ENCODE measurements around the gene MID1IP1. TPM values are rescaled to one million over a fixed set of nuclear protein-coding genes. Genes with fewer than 3 reads are reported as not detected.

Gene MID1IP1
- total RNA-seq, 1 donor from 2014 or later = 76.1 TPM

- intact Hi-C loops (cut with DNase I) = no loop called here
- no peaks in the 10 kb centered on the region for H3K36me3 ChIP-seq
- H3K9me3 ChIP-seq = no peaks in the 10 kb centered on the region
- DNase-seq (ENCODE audit: low spot score in 2 of 2) = no peak
- no peak overlapping the region for H3K4me3 ChIP-seq
- no peaks in the 10 kb centered on the region for H3K4me1 ChIP-seq
- TF ChIP-seq CTCF (IDR thresholded peaks at IDR 0.05) = no peak
- no peak overlapping the region for H3K27ac ChIP-seq
- no peaks in the 10 kb centered on the region for H3K27me3 ChIP-seq
These were observed 31.1 kb upstream of the MID1IP1 start for GRCh38 chrX:38770152-38770551.

GRCh38 chrX:38774249-38774648, 27.0 kb upstream of the MID1IP1 start:
- no peak overlapping the region for H3K27ac ChIP-seq
- no peak overlapping the region for H3K4me3 ChIP-seq
- H3K36me3 ChIP-seq = no peaks in the 10 kb centered on the region
- H3K9me3 ChIP-seq = no peaks in the 10 kb centered on the region
- TF ChIP-seq CTCF (IDR thresholded peaks at IDR 0.05) = no peak
- intact Hi-C loops (cut with DNase I) = no loop called here
- no peaks in the 10 kb centered on the region for H3K4me1 ChIP-seq
- no peak for DNase-seq (ENCODE audit: low spot score in 2 of 2)
- no peaks in the 10 kb centered on the region for H3K27me3 ChIP-seq

DNA sequence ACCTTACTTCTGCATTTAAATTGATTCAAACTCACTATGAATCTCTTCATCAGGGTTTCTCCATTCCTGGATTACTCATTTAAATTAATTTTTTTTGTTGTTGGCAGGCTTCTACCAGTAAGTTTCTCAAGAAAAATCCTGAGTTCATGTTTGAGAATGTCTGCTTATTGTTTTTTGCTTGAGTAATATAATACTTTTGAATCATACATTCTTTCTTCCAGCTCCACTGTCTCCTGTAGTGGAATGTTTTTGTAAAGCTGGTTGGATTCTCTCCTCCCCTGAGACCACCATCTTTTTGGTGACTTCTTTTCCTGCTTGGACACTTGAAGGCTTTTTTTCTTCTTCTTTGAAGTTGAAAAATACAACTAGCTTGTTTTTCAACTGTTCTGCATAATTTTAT, 4.3 kb upstream of the MID1IP1 start:
- Histone ChIP-seq H3K36me3 (no peaks in the 10 kb centered on the region), H3K27me3 (no peaks in the 10 kb centered on the region), H3K4me3 (no peak overlapping the region), H3K27ac (no peak overlapping the region), H3K9me3 (no peaks in the 10 kb centered on the region), H3K4me1 (no peaks in the 10 kb centered on the region)
- intact Hi-C loops (cut with DNase I) = no loop called here
- TF ChIP-seq CTCF (IDR thresholded peaks at IDR 0.05) = no peak
- DNase-seq (ENCODE audit: low spot score in 2 of 2) = no peak

DNA sequence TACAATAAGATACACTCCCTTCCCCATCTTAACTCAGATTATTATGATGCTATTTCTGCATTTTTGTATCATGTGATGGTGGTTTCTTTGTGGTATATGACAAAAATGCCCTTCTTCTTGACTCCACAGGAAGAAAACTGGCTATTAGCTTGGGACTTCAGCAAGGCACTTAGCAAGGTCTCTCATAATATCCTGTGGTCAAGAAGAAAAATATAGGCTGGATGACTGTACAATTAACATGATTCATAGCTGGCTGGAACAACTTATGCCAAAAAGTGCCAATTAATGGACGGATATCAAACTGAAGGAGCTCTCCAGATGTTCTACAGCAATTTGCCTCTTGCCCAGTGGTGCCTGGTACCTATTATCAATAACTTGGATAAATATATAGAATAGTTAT, 2.3 kb upstream of the MID1IP1 start:
- no peak overlapping the region for H3K27ac ChIP-seq
- TF ChIP-seq CTCF (IDR thresholded peaks at IDR 0.05) = no peak
- intact Hi-C loops (cut with DNase I) = no loop called here
- DNase-seq (ENCODE audit: low spot score in 2 of 2) = no peak
- no peaks in the 10 kb centered on the region for H3K27me3 ChIP-seq
- no peaks in the 10 kb centered on the region for H3K4me1 ChIP-seq
- H3K4me3 ChIP-seq = no peak overlapping the region
- H3K36me3 ChIP-seq = no peaks in the 10 kb centered on the region
- H3K9me3 ChIP-seq = no peaks in the 10 kb centered on the region

- no peaks in the 10 kb centered on the region for H3K27me3 ChIP-seq
- peak in 1 of 3 experiments; percentile 39 for TF ChIP-seq CTCF (IDR thresholded peaks at IDR 0.05)
- no peak for DNase-seq (ENCODE audit: low spot score in 2 of 2)
- H3K9me3 ChIP-seq = no peaks in the 10 kb centered on the region
- intact Hi-C loops (cut with DNase I) = loop anchor here (2.0 to 10.0 kb wide), 5 partner anchors 131 to 1465 kb away; partner anchors contain the start of gene BCOR
- H3K36me3 ChIP-seq = no peaks in the 10 kb centered on the region
- peak overlapping the region; percentile 4 to 59 for H3K27ac ChIP-seq
- H3K4me3 ChIP-seq = no peak overlapping the region
- H3K4me1 ChIP-seq = no peaks in the 10 kb centered on the region
These were observed 1.2 kb upstream of the MID1IP1 start for GRCh38 chrX:38799995-38800580.

GRCh38 chrX:38803243-38803587, 2.0 kb downstream of the MID1IP1 start:
- H3K27me3 ChIP-seq = no peaks in the 10 kb centered on the region
- TF ChIP-seq CTCF (IDR thresholded peaks at IDR 0.05) = no peak
- intact Hi-C loops (cut with DNase I) = loop anchor here (5.0 to 10.0 kb wide), 4 partner anchors 1209 to 1462 kb away; partner anchors contain the start of gene BCOR
- peak overlapping the region; percentile 80 to 91 for H3K27ac ChIP-seq
- peaks cover 0 to 5% of the 10 kb centered on the region in 2 donors for H3K4me1 ChIP-seq
- no peak for DNase-seq (ENCODE audit: low spot score in 2 of 2)
- no peaks in the 10 kb centered on the region for H3K36me3 ChIP-seq
- H3K9me3 ChIP-seq = no peaks in the 10 kb centered on the region
- peak overlapping the region; percentile 66 to 78 for H3K4me3 ChIP-seq

Measured in ascending aorta (tissue), 2 donors.